ENCODE results near the gene COPS3. TPM values are rescaled to one million over a fixed set of nuclear protein-coding genes. Genes with fewer than 3 reads are reported as not detected.
"Not testable (repeated sequence)": the region's sequence is repeated elsewhere in the genome, so short reads cannot be mapped to it uniquely, and the experiment has no call there.

Gene COPS3
- total and polyA plus RNA-seq, 2 of the 4 experiments (the other 2 are of a cell fraction): 71.4 to 144 TPM

DNA sequence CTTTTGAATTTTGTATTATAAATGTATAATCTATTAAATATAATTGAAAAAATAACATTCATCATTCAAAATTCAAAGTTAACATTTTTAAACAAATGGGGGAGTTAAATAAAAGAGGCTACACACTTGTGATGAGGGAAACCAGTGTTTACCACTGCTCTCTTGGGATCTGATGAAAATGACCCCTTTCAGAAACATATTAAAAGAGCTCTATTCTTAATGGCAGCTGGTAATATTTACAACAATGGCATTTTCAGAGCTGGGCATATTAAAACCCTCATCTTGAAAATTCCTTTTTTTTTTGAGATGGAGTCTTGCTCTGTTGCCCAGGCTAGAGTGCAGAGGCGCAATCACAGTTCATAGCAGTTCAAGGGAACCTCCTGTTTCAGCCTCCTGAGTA lies 24.7 kb downstream of the COPS3 start:
- Histone ChIP-seq H3K56ac (ENCODE audit: extremely low read depth, insufficient read depth, low read length) (no peak overlapping the region), H3K4me3 (ENCODE audit: insufficient read depth, low read depth, low read length) (no peak overlapping the region), H2BK20ac (ENCODE audit: low read depth, low read length) (no peak overlapping the region), H3K23ac (ENCODE audit: low read depth, low read length) (no peak overlapping the region), H3K79me1 (ENCODE audit: low read depth in 1 of 2, low read length in 2 of 2) (peaks cover 3 to 10% of the 10 kb centered on the region in 2 experiments; a peak in 2 of 4 replicates), H4K5ac (ENCODE audit: low read depth, low read length) (no peak overlapping the region), H2AFZ (replicated peaks; ENCODE audit: low read length, poor library complexity) (no peak overlapping the region), H3K36me3 (ENCODE audit: control insufficient read depth, insufficient read depth, low read length) (peaks cover 46% of the 10 kb centered on the region), H3K9me1 (ENCODE audit: insufficient read depth, low read length) (peaks cover 3% of the 10 kb centered on the region; the same call in 1 of the 2 replicates), H3K18ac (ENCODE audit: low read depth, low read length) (no peak overlapping the region), H2BK120ac (ENCODE audit: low read depth, low read length) (no peak overlapping the region), H2BK5ac (ENCODE audit: low read depth, low read length, poor library complexity, severe bottlenecking) (no peak overlapping the region), H3K4me1 (ENCODE audit: control insufficient read depth, insufficient read depth, low read length) (no peaks in the 10 kb centered on the region), H4K20me1 (ENCODE audit: insufficient read depth, low read length) (no peaks in the 10 kb centered on the region), H3K27me3 (ENCODE audit: control insufficient read depth, insufficient read depth, low read length) (no peaks in the 10 kb centered on the region), H3K27ac (ENCODE audit: insufficient read depth, low read length) (no peak overlapping the region), H3K14ac (replicated peaks; ENCODE audit: low read depth, low read length) (no peak overlapping the region), H3K4ac (ENCODE audit: low read depth, low read length) (no peak overlapping the region), H2AK5ac (ENCODE audit: low read depth, low read length) (no peak overlapping the region), H3K4me2 (ENCODE audit: low read depth, low read length) (no peak overlapping the region), H3K9ac (ENCODE audit: low read depth, low read length) (no peak overlapping the region), H4K91ac (ENCODE audit: insufficient read depth, low read depth, low read length) (no peak overlapping the region), H2AK9ac (replicated peaks; ENCODE audit: low read depth, low read length, poor library complexity) (no peak overlapping the region), H2BK15ac (ENCODE audit: low read depth, low read length) (no peak overlapping the region), H4K8ac (ENCODE audit: low read depth in 2 of 2, low read length in 2 of 2) (no peak overlapping the region), H3K9me3 (ENCODE audit: control insufficient read depth, insufficient read depth, low read length) (no peaks in the 10 kb centered on the region)
- WGBS, 2 experiments (ENCODE audit: extremely low coverage in 2 of 2, insufficient read length in 1 of 2): no CpG with 5 or more reads among the region's 1 CpG
- CTCF ChIA-PET: interaction anchor here (0.7 to 1.1 kb wide), 3 partner anchors 11 to 49 kb away, joined by 3 to 4 read pairs (median 3); no protein-coding TSS in a partner anchor
- intact Hi-C loops (cut with micrococcal nuclease) (no loop called here), in situ Hi-C loops (cut with MboI; ENCODE audit: low sequenced_read_pairs) (no loop called here), dilution Hi-C loops (cut with HindIII; ENCODE audit: low sequenced_read_pairs, unreplicated experiment) (no loop called here)
- no peak for DNase-seq
- BruUV-seq (replicated peaks): no TSS peak
- POLR2A ChIA-PET (ENCODE audit: unreplicated experiment): no interaction called here
- TF ChIP-seq MAFK (IDR thresholded peaks at IDR 0.05; ENCODE audit: low read depth, low read length) (no peak), RCOR1 (IDR thresholded peaks at IDR 0.05; ENCODE audit: insufficient replicate concordance, low read length) (no peak), POLR2A (IDR thresholded peaks at IDR 0.05; ENCODE audit: low read depth, low read length) (no peak), MAZ (IDR thresholded peaks at IDR 0.05; ENCODE audit: borderline replicate concordance, low read depth, low read length) (no peak)
- no peak for ATAC-seq (ENCODE audit: low read depth)

DNA sequence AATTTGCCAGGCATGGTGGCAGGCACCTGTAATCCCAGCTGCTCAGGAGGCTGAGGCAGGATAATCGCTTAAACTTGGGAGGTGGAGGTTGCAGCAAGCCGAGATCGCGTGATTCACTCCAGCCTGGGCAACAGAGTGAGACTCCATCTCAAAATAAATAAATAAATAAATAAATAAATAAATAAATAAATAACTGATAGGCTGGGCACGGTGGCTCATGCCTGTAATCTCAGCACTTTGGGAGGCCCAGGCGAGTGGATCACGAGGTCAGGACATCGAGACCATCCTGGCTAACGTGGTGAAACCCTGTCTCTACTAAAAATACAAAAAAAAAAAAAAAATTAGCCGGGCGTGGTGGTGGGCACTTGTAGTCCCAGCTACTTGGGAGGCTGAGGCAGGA lies 25.4 kb downstream of the COPS3 start:
- H3K27ac ChIP-seq (ENCODE audit: insufficient read depth, low read length); H3K4me3 ChIP-seq (ENCODE audit: insufficient read depth, low read depth, low read length); POLR2A ChIA-PET (ENCODE audit: unreplicated experiment); H2BK20ac ChIP-seq (ENCODE audit: low read depth, low read length); H3K9ac ChIP-seq (ENCODE audit: low read depth, low read length); H3K14ac ChIP-seq (replicated peaks; ENCODE audit: low read depth, low read length); H3K56ac ChIP-seq (ENCODE audit: extremely low read depth, insufficient read depth, low read length); ATAC-seq (ENCODE audit: low read depth); BruUV-seq (replicated peaks); H3K4me1 ChIP-seq (ENCODE audit: control insufficient read depth, insufficient read depth, low read length); in situ Hi-C loops (cut with MboI; ENCODE audit: low sequenced_read_pairs); H2AK9ac ChIP-seq (replicated peaks; ENCODE audit: low read depth, low read length, poor library complexity); H3K4ac ChIP-seq (ENCODE audit: low read depth, low read length); DNase-seq; H2BK15ac ChIP-seq (ENCODE audit: low read depth, low read length); H3K9me1 ChIP-seq (ENCODE audit: insufficient read depth, low read length); dilution Hi-C loops (cut with HindIII; ENCODE audit: low sequenced_read_pairs, unreplicated experiment); H3K4me2 ChIP-seq (ENCODE audit: low read depth, low read length); H2BK5ac ChIP-seq (ENCODE audit: low read depth, low read length, poor library complexity, severe bottlenecking); H2AK5ac ChIP-seq (ENCODE audit: low read depth, low read length); H2AFZ ChIP-seq (replicated peaks; ENCODE audit: low read length, poor library complexity); H4K5ac ChIP-seq (ENCODE audit: low read depth, low read length); H4K20me1 ChIP-seq (ENCODE audit: insufficient read depth, low read length); H4K8ac ChIP-seq (ENCODE audit: low read depth in 2 of 2, low read length in 2 of 2); H2BK120ac ChIP-seq (ENCODE audit: low read depth, low read length); H3K23ac ChIP-seq (ENCODE audit: low read depth, low read length); H4K91ac ChIP-seq (ENCODE audit: insufficient read depth, low read depth, low read length); H3K9me3 ChIP-seq (ENCODE audit: control insufficient read depth, insufficient read depth, low read length); H3K27me3 ChIP-seq (ENCODE audit: control insufficient read depth, insufficient read depth, low read length); intact Hi-C loops (cut with micrococcal nuclease); H3K18ac ChIP-seq (ENCODE audit: low read depth, low read length): not testable (repeated sequence)
- CTCF ChIA-PET: interaction anchor here (0.7 to 0.8 kb wide), 2 partner anchors 12 to 48 kb away, joined by 3 read pairs; no protein-coding TSS in a partner anchor
- Histone ChIP-seq H3K79me1 (ENCODE audit: low read depth in 1 of 2, low read length in 2 of 2) (peaks cover 3 to 10% of the 10 kb centered on the region in 2 experiments; a peak in 2 of 4 replicates), H3K36me3 (ENCODE audit: control insufficient read depth, insufficient read depth, low read length) (peaks cover 46% of the 10 kb centered on the region)
- WGBS, 2 experiments (ENCODE audit: extremely low coverage in 2 of 2, insufficient read length in 1 of 2): no CpG with 5 or more reads among the region's 11 CpGs
